HUES64 (cell line): ENCODE data around the gene GPX4.
"Not testable (repeated sequence)": the region's sequence is repeated elsewhere in the genome, so short reads cannot be mapped to it uniquely, and the experiment has no call there.

Source experiments
- H3K27ac ChIP-seq: 2 replicates; pipeline ENCODE4 v1.7.0; 2013; ENCODE audit warnings: low read depth, low read length, inconsistent platforms
- H3K27me3 ChIP-seq: 2 replicates; pipeline ENCODE4 v1.6.1; 2013; ENCODE audit warnings: mild to moderate bottlenecking, low read length; ENCODE audit not compliant: insufficient read depth
- H3K36me3 ChIP-seq: 2 replicates; pipeline ENCODE4 v1.6.1; 2013; ENCODE audit warnings: mild to moderate bottlenecking, low read length; ENCODE audit not compliant: insufficient read depth
- H3K4me1 ChIP-seq: 2 replicates; pipeline ENCODE4 v1.6.1; 2013; ENCODE audit warnings: mild to moderate bottlenecking, low read length, moderate library complexity; ENCODE audit not compliant: insufficient read depth
- H3K4me3 ChIP-seq: 2 replicates; pipeline ENCODE4 v1.5.1; 2013; ENCODE audit warnings: mild to moderate bottlenecking, low read length, moderate library complexity
- H3K9ac ChIP-seq: 2 replicates; pipeline ENCODE4 v1.6.1; 2013; ENCODE audit warnings: mild to moderate bottlenecking, low read depth, low read length
- H3K9me3 ChIP-seq: 2 replicates; pipeline ENCODE4 v1.6.1; 2013; ENCODE audit warnings: low read depth, low read length; ENCODE audit not compliant: insufficient read depth
- WGBS: fragments of 150-250, 120-280 bp; methylation state at CpG from one replicate; pipeline ENCODE4 v1.1.7; 2013; ENCODE audit warnings: missing lambda C conversion rate; 5-methylcytosine and 5-hydroxymethylcytosine counted together

GPX4 gene

DNA sequence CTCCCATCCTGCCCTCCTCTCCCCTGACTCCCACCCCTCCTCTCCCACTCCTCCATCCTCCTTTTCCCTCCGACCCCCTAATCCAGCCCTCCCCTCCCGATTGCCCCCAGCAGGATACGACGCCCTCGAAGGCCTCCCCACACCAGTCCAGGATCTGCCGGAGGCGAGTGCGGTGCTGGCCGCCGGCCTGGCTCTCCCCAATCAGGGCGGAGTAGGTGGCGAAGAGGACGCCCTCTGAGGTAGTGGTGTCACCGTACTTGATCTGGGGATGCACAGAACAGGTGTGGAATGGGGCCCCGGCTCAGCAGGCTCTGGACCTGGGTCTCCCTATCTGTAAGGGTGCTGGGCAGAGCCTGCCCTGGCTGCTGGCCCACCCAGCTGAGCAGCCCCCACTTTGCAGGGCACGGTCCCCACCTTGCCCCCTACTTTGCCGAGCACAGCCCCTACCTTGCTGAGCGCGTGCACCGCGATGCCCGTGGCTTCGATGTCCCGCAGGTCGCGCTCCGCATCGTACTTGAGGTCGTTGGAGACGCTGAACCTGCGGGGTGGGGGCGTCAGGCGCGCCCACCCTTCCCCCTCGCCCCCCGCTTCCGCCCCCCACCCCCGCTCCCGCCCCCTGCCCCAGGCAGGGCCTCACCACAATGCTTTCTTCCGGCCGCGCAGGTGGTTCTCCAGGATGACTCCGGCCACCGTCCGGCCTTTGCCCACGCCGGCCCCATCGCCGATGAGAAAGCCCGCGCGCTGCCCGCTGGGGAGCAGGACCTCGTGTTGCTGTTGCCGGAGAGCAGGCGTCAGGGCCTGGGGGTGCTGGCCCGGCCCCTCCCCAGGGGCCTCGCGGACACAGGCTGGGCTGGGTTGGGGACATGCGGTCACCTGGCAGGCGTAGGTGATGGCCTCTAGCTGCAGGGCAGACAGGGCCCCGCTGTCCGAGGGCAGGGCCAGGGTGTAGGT lies 18.5 kb downstream of the GPX4 start:
- 96% methylated on average over 63 of the region's 63 CpGs for WGBS
- H3K9ac ChIP-seq = no peak overlapping the region

DNA sequence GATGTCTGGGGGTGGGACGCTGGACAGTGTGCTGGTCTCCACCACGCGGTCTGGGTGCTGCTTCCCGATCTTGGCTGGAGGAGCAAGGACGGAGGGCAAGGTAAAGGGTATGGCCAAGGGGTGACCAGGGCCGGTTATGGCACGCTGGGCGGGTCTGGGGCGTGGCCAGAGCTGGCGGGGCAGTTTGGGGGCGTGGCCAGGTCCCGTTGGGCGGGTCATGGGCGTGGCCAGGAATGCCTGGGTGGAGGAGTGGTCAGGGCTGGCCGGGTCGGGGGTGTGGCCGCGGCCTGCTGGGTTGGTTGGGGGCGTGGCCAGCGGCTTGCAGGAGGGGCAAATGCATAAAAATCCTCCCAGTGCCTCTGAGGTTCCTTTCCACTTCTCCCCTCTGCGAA lies 19.2 kb downstream of the GPX4 start:
- Histone ChIP-seq H3K9ac (no peak overlapping the region), H3K4me3 (no peak overlapping the region), H3K4me1 (no peaks in the 10 kb centered on the region), H3K27ac (no peak overlapping the region; the same call in 1 of the 2 replicates), H3K9me3 (no peaks in the 10 kb centered on the region), H3K36me3 (peaks cover 54% of the 10 kb centered on the region), H3K27me3 (no peaks in the 10 kb centered on the region)
- 43% methylated on average over 21 of the region's 21 CpGs for WGBS

More for the DNA sequence above, 18.5 kb downstream of the GPX4 start:
- Histone ChIP-seq H3K27me3 (no peaks in the 10 kb centered on the region), H3K36me3 (peaks cover 57% of the 10 kb centered on the region), H3K9me3 (no peaks in the 10 kb centered on the region), H3K27ac (no peak overlapping the region), H3K4me3 (no peak overlapping the region), H3K4me1 (no peaks in the 10 kb centered on the region)

- no peak overlapping the region for H3K4me3 ChIP-seq
- WGBS = 89% methylated on average over 20 of the region's 20 CpGs
- no peaks in the 10 kb centered on the region for H3K4me1 ChIP-seq
- H3K27me3 ChIP-seq = no peaks in the 10 kb centered on the region
- no peaks in the 10 kb centered on the region for H3K9me3 ChIP-seq
- no peak overlapping the region for H3K9ac ChIP-seq
- peaks cover 50% of the 10 kb centered on the region for H3K36me3 ChIP-seq
- peak overlapping the region; percentile 55; the same call in 1 of the 2 replicates for H3K27ac ChIP-seq
Measured at GRCh38 chr19:1123381-1123780, 19.6 kb downstream of the GPX4 start.

- H3K9ac ChIP-seq = no peak overlapping the region; the same call in 1 of the 2 replicates
Measured at GRCh38 chr19:1123885-1124677, 20.3 kb downstream of the GPX4 start.

DNA sequence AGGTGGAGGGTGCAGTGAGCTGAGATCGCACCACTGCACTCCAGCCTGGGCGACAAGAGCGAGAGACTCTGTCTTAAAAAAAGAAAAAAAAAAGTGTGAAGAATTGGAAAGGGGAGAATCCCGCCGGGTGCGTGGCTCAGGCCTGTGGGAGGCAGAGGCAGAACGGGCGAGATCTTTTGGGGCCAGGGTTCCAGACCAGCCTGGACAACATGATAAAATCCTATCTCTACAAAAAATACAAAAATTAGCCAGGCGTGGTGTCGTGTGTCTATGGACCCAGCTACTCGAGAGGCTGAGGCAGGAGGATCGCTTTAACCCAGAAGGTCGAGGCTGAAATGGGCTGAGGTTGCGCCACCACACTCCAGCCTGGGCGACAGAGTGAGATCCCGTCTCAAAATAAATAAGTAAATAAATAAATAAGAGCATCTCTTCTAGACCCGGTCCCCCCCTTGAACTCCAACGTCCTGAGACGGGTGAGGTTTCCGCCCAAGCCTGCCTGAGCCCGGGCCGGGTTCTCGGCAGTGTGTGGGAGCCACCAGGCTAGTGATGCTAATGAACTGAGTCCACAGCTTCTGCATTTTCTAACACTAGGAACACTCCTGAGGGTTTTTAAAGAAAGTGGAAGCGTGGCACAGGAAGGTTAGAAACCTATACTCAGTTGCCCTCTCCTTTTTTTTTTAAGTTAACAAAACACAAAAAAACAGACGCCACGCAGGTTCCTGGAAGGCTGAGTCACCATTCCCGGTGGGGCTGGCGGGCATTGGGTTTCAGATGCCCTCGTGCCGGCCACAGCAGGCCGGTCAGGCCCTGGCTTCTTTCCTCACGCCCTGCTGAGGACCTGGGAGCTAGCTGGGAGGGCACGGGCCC lies 22.0 kb downstream of the GPX4 start:
- Histone ChIP-seq H3K9me3 (no peaks in the 10 kb centered on the region), H3K4me1 (no peaks in the 10 kb centered on the region), H3K36me3 (peaks cover 30% of the 10 kb centered on the region), H3K27ac (no peak overlapping the region), H3K4me3 (no peak overlapping the region), H3K27me3 (no peaks in the 10 kb centered on the region), H3K9ac (no peak overlapping the region)
- 94% methylated on average over 32 of the region's 33 CpGs for WGBS

More at GRCh38 chr19:1123885-1124677, 20.3 kb downstream of the GPX4 start:
- peaks cover 43% of the 10 kb centered on the region for H3K36me3 ChIP-seq
- H3K4me1 ChIP-seq = no peaks in the 10 kb centered on the region
- H3K27ac ChIP-seq = no peak overlapping the region
- no peaks in the 10 kb centered on the region for H3K9me3 ChIP-seq
- 93% methylated on average over 23 of the region's 23 CpGs for WGBS
- H3K4me3 ChIP-seq = no peak overlapping the region
- no peaks in the 10 kb centered on the region for H3K27me3 ChIP-seq

GRCh38 chr19:1126984-1127760 lies 23.4 kb downstream of the GPX4 start:
- Histone ChIP-seq H3K9me3 (no peaks in the 10 kb centered on the region), H3K4me1 (peaks cover 6% of the 10 kb centered on the region), H3K4me3 (no peak overlapping the region), H3K9ac (no peak overlapping the region), H3K27ac (no peak overlapping the region), H3K36me3 (peaks cover 17% of the 10 kb centered on the region), H3K27me3 (no peaks in the 10 kb centered on the region)
- 97% methylated on average over 33 of the region's 33 CpGs for WGBS

- peaks cover 11% of the 10 kb centered on the region for H3K36me3 ChIP-seq
- H3K9me3 ChIP-seq = no peaks in the 10 kb centered on the region
- H3K27ac ChIP-seq = no peak overlapping the region
- peaks cover 6% of the 10 kb centered on the region for H3K4me1 ChIP-seq
- no peak overlapping the region for H3K4me3 ChIP-seq
- 96% methylated on average over 17 of the region's 17 CpGs for WGBS
- no peak overlapping the region for H3K9ac ChIP-seq
- H3K27me3 ChIP-seq = no peaks in the 10 kb centered on the region
Measured at GRCh38 chr19:1128106-1128505, 24.3 kb downstream of the GPX4 start.

DNA sequence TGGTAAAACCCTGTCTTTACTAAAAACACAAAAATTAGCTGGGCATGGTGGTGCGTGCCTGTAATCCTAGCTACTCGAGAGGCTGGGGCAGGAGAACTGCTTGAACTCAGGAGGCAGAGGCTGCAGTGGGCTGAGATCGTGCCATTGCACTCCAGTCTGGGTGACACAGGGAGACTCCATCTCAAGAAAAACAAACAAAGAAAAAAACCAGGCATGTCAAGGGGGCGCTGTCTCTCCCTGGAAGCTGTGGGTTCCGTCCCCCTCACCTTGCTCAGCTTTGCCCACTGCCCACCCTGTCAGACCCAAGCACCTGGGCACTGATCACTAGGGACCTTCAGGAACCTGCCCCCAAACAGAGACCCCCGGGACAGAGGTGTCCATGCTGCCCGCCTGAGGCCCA lies 25.3 kb downstream of the GPX4 start:
- H3K27me3 ChIP-seq, H3K4me3 ChIP-seq, H3K9me3 ChIP-seq, H3K27ac ChIP-seq, H3K4me1 ChIP-seq, H3K9ac ChIP-seq: not testable (repeated sequence)
- peaks cover 11% of the 10 kb centered on the region for H3K36me3 ChIP-seq
- 92% methylated on average over 7 of the region's 7 CpGs for WGBS

- peaks cover 11% of the 10 kb centered on the region for H3K36me3 ChIP-seq
- H3K9ac ChIP-seq = no peak overlapping the region
- no peak overlapping the region for H3K27ac ChIP-seq
- H3K9me3 ChIP-seq = no peaks in the 10 kb centered on the region
- H3K27me3 ChIP-seq = no peaks in the 10 kb centered on the region
- H3K4me1 ChIP-seq = peaks cover 6% of the 10 kb centered on the region
- no peak overlapping the region for H3K4me3 ChIP-seq
- 94% methylated on average over 18 of the region's 18 CpGs for WGBS
Measured at GRCh38 chr19:1129535-1129934, 25.7 kb downstream of the GPX4 start.
